Measurements from ENCODE around the gene SIGLEC11.
"Not testable (repeated sequence)": the region's sequence is repeated elsewhere in the genome, so short reads cannot be mapped to it uniquely, and the experiment has no call there.

The SIGLEC11 gene

GRCh38 chr19:49952479-49952836 lies 8.5 kb downstream of the SIGLEC11 start:
- DNase-seq (ENCODE audit: low spot score), result no peak
- H3K9me3 Mint-ChIP-seq, result no peaks in the 10 kb centered on the region
- H3K4me1 Mint-ChIP-seq (ENCODE audit: low read depth), result peaks cover 2% of the 10 kb centered on the region
- H3K4me3 Mint-ChIP-seq, result no peak overlapping the region
- no peaks in the 10 kb centered on the region for H3K36me3 Mint-ChIP-seq (ENCODE audit: low read depth)
- H3K27me3 Mint-ChIP-seq (ENCODE audit: low read depth), result peaks cover 5% of the 10 kb centered on the region
- H3K27ac Mint-ChIP-seq, result no peak overlapping the region

- Mint-ChIP-seq H3K27me3 (ENCODE audit: low read depth) (peaks cover 5% of the 10 kb centered on the region), H3K36me3 (ENCODE audit: low read depth) (no peaks in the 10 kb centered on the region), H3K4me1 (ENCODE audit: low read depth) (peaks cover 2% of the 10 kb centered on the region), H3K27ac (no peak overlapping the region), H3K4me3 (no peak overlapping the region), H3K9me3 (no peaks in the 10 kb centered on the region)
- DNase-seq (ENCODE audit: low spot score), result no peak
These were observed 9.0 kb downstream of the SIGLEC11 start for GRCh38 chr19:49951806-49952478.

DNA sequence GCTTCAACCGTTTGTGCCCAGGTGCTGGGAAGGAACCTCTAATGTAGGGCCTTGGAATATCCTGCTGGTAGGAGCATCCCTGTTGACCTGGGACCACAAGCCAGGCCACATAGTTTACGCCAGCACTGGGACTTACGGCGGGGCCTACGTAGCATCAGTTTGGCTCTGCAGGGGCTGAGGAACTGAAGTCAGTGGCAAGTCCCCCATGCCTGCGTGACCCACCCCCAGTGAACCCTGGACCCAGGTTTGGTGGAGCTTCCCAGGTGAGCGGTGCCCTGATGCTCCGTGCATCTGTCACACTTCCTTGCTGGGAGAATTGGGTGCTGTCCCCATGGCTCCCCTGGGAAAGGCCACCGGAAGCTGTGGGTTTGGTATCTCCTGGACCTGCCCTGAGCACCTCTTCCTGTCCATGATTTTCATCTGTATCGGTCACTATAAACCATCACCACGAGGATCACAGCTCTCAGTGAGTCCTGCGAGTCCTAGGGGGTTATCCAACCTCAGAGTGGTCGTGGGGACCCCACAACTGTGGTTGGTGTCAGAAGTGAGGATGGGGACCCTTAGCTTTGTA lies 9.9 kb downstream of the SIGLEC11 start:
- H3K4me3 Mint-ChIP-seq, result no peak overlapping the region
- H3K27me3 Mint-ChIP-seq (ENCODE audit: low read depth), result peaks cover 5% of the 10 kb centered on the region
- H3K4me1 Mint-ChIP-seq (ENCODE audit: low read depth), result peaks cover 2% of the 10 kb centered on the region
- DNase-seq (ENCODE audit: low spot score), result no peak
- no peak overlapping the region for H3K27ac Mint-ChIP-seq
- no peaks in the 10 kb centered on the region for H3K9me3 Mint-ChIP-seq
- H3K36me3 Mint-ChIP-seq (ENCODE audit: low read depth), result no peaks in the 10 kb centered on the region

GRCh38 chr19:49950590-49950948 lies 10.4 kb downstream of the SIGLEC11 start:
- Mint-ChIP-seq H3K36me3 (ENCODE audit: low read depth) (no peaks in the 10 kb centered on the region), H3K4me3 (no peak overlapping the region), H3K9me3 (no peaks in the 10 kb centered on the region), H3K27ac (no peak overlapping the region), H3K4me1 (ENCODE audit: low read depth) (peaks cover 2% of the 10 kb centered on the region), H3K27me3 (ENCODE audit: low read depth) (peaks cover 5% of the 10 kb centered on the region)
- DNase-seq (ENCODE audit: low spot score), result no peak

DNA sequence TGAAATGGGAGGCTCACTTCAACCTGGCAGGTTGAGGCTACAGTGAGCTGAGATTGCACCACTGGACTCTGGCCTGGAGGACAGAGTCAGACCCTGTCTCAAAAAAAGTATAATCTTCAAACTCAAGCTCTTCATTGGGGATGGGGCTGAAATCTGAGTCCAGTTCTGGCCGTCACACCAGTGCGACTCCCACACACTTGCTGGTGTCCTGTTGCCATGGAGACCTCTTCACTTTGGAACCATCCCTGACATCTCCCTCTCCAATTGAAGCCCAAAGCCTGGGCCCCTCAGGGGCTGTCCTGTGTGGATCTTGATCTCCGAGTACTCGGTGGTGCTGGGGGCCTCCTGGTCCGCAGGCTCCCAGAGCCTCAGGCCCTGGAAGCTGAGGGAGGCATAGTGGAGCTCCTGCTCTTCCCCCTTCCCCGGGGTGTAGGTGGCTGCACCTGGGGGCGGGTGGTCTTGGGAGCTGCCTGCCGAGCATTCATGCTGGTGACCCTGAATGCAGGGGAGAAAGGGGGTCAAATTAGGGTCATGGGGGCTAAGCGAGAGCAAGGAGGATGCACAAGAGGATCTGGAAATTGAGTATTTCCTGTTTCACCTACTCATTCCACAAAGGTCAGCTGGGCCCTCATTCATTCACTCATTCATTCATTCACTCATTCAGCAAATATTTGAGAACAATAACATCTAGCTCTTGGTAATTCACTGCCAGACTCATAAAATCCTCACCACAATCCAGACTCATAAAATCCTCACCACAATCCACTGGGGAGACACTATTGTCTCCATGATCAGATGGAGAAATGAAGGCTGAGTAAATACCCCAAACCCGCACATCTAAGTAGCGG lies 11.0 kb downstream of the SIGLEC11 start:
- H3K27ac Mint-ChIP-seq, result no peak overlapping the region

DNA sequence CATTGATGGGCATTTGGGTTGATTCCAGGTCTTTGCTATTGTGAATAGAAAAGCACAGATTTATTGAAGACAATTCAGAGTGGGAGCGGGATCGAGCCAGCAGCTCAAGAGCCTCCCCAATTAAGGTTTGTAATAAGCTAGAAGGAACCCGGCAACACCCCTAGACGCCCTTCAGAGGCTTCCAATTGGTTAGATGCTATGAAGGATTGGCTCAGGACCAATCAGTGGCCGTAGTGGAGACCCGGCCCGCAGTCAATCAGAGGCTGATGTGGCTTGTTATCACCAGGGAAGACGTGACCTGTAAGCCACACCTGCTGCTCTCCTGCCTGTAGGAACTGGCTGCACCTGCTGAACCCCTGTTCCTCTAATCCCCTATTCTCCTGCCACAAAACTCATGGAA lies 14.6 kb downstream of the SIGLEC11 start:
- no peaks in the 10 kb centered on the region for H3K27me3 Mint-ChIP-seq (ENCODE audit: low read depth)
- no peaks in the 10 kb centered on the region for H3K36me3 Mint-ChIP-seq (ENCODE audit: low read depth)

More for the DNA sequence above, 11.0 kb downstream of the SIGLEC11 start:
- H3K4me1 Mint-ChIP-seq (ENCODE audit: low read depth), result peaks cover 2% of the 10 kb centered on the region
- no peaks in the 10 kb centered on the region for H3K9me3 Mint-ChIP-seq
- peaks cover 5% of the 10 kb centered on the region for H3K27me3 Mint-ChIP-seq (ENCODE audit: low read depth)
- H3K36me3 Mint-ChIP-seq (ENCODE audit: low read depth), result no peaks in the 10 kb centered on the region
- no peak overlapping the region for H3K4me3 Mint-ChIP-seq
- no peak for DNase-seq (ENCODE audit: low spot score)

DNA sequence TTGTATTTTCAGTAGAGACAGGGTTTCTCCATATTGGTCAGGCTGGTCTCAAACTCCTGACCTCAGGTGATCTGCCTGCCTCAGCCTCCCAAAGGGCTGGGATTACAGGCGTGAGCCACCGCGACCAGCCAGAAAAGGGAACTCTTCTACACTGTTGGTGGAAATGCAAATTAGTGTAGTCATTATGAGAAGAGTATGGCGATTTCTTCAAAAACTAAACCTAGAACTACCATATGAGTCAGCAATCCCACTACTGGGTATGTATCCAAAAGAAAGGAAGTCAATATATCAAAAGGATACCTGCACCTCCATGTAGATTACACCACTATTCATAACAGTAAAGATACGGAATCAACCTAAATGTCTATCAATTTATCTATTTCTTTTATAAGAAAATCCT lies 16.4 kb downstream of the SIGLEC11 start:
- H3K27ac Mint-ChIP-seq; DNase-seq (ENCODE audit: low spot score); H3K36me3 Mint-ChIP-seq (ENCODE audit: low read depth); H3K4me3 Mint-ChIP-seq; H3K4me1 Mint-ChIP-seq (ENCODE audit: low read depth); H3K27me3 Mint-ChIP-seq (ENCODE audit: low read depth); H3K9me3 Mint-ChIP-seq: not testable (repeated sequence)

More for the DNA sequence above, 14.6 kb downstream of the SIGLEC11 start:
- Mint-ChIP-seq H3K4me3 (no peak overlapping the region), H3K4me1 (ENCODE audit: low read depth) (peaks cover 3% of the 10 kb centered on the region), H3K27ac (no peak overlapping the region), H3K9me3 (no peaks in the 10 kb centered on the region)
- DNase-seq (ENCODE audit: low spot score), result no peak

- Mint-ChIP-seq H3K9me3 (no peaks in the 10 kb centered on the region), H3K27ac (no peak overlapping the region), H3K4me3 (no peak overlapping the region), H3K4me1 (ENCODE audit: low read depth) (peaks cover 3% of the 10 kb centered on the region), H3K27me3 (ENCODE audit: low read depth) (peaks cover 7% of the 10 kb centered on the region), H3K36me3 (ENCODE audit: low read depth) (no peaks in the 10 kb centered on the region)
- DNase-seq (ENCODE audit: low spot score), result no peak
These were observed 20.5 kb downstream of the SIGLEC11 start for GRCh38 chr19:49940482-49940791.

- no peaks in the 10 kb centered on the region for H3K9me3 Mint-ChIP-seq
These were observed 21.1 kb downstream of the SIGLEC11 start for GRCh38 chr19:49939721-49940481.

GRCh38 chr19:49938662-49939061 lies 22.3 kb downstream of the SIGLEC11 start:
- H3K27ac Mint-ChIP-seq, result no peak overlapping the region
- no peak for DNase-seq (ENCODE audit: low spot score)
- peaks cover 7% of the 10 kb centered on the region for H3K27me3 Mint-ChIP-seq (ENCODE audit: low read depth)
- H3K4me3 Mint-ChIP-seq, result no peak overlapping the region
- peaks cover 2% of the 10 kb centered on the region for H3K4me1 Mint-ChIP-seq (ENCODE audit: low read depth)
- no peaks in the 10 kb centered on the region for H3K36me3 Mint-ChIP-seq (ENCODE audit: low read depth)
- no peaks in the 10 kb centered on the region for H3K9me3 Mint-ChIP-seq

More at GRCh38 chr19:49939721-49940481, 21.1 kb downstream of the SIGLEC11 start:
- Mint-ChIP-seq H3K36me3 (ENCODE audit: low read depth) (no peaks in the 10 kb centered on the region), H3K27me3 (ENCODE audit: low read depth) (peaks cover 7% of the 10 kb centered on the region), H3K4me3 (no peak overlapping the region), H3K27ac (no peak overlapping the region), H3K4me1 (ENCODE audit: low read depth) (peaks cover 3% of the 10 kb centered on the region)
- no peak for DNase-seq (ENCODE audit: low spot score)

- H3K9me3 Mint-ChIP-seq, result no peaks in the 10 kb centered on the region
- no peak overlapping the region for H3K27ac Mint-ChIP-seq
- peak; percentile 73 for DNase-seq (ENCODE audit: low spot score)
- peaks cover 6% of the 10 kb centered on the region for H3K4me1 Mint-ChIP-seq (ENCODE audit: low read depth)
- H3K36me3 Mint-ChIP-seq (ENCODE audit: low read depth), result peaks cover 4% of the 10 kb centered on the region
- H3K4me3 Mint-ChIP-seq, result no peak overlapping the region
- H3K27me3 Mint-ChIP-seq (ENCODE audit: low read depth), result peaks cover 7% of the 10 kb centered on the region
These were observed 23.1 kb downstream of the SIGLEC11 start for GRCh38 chr19:49937750-49938381.

- Mint-ChIP-seq H3K4me1 (ENCODE audit: low read depth) (peaks cover 13% of the 10 kb centered on the region), H3K27ac (no peak overlapping the region), H3K27me3 (ENCODE audit: low read depth) (peaks cover 7% of the 10 kb centered on the region), H3K9me3 (no peaks in the 10 kb centered on the region), H3K36me3 (ENCODE audit: low read depth) (peaks cover 8% of the 10 kb centered on the region), H3K4me3 (no peak overlapping the region)
- DNase-seq (ENCODE audit: low spot score), result no peak
These were observed 24.4 kb downstream of the SIGLEC11 start for GRCh38 chr19:49936549-49936948.

DNA sequence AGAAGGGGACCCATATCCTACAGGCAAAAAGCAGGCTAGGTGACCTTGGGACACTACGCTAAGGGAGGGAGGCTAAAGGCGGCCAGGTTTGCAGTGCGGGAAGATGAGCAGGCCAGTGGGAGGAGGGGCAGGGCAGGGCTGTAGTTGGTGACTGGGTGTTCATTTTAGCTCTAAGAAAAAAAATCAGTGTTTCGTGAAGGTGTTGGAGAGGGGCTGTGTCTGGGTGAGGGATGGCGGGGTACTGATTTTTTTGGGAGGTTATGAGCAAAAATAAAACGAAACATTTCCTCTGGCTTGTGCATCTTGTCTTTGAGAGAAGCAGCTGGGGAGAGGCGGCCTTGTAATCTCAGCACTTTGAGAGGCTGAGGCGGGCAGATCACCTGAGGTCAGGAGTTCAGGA lies 27.3 kb downstream of the SIGLEC11 start:
- Mint-ChIP-seq H3K27me3 (ENCODE audit: low read depth) (peaks cover 7% of the 10 kb centered on the region), H3K4me3 (peak overlapping the region; percentile 58), H3K36me3 (ENCODE audit: low read depth) (peaks cover 26% of the 10 kb centered on the region), H3K9me3 (no peaks in the 10 kb centered on the region), H3K27ac (peak overlapping the region; percentile 78), H3K4me1 (ENCODE audit: low read depth) (peaks cover 25% of the 10 kb centered on the region)
- no peak for DNase-seq (ENCODE audit: low spot score)
